Eye (tissue), 1 donor: ENCODE measurements around the gene KIF1A.

ENCODE experiments used
- DNase-seq: peaks from one replicate; pipeline ENCODE4 v3.0.0-alpha.2; 2015

Gene KIF1A

GRCh38 chr2:240817496-240818292 is 2.3 kb downstream of the KIF1A start:
- DNase-seq = no peak

- DNase-seq = no peak
Measured at GRCh38 chr2:240816584-240817495, 3.2 kb downstream of the KIF1A start.

- DNase-seq = no peak
Measured at GRCh38 chr2:240815761-240816583, 4.0 kb downstream of the KIF1A start.

DNA sequence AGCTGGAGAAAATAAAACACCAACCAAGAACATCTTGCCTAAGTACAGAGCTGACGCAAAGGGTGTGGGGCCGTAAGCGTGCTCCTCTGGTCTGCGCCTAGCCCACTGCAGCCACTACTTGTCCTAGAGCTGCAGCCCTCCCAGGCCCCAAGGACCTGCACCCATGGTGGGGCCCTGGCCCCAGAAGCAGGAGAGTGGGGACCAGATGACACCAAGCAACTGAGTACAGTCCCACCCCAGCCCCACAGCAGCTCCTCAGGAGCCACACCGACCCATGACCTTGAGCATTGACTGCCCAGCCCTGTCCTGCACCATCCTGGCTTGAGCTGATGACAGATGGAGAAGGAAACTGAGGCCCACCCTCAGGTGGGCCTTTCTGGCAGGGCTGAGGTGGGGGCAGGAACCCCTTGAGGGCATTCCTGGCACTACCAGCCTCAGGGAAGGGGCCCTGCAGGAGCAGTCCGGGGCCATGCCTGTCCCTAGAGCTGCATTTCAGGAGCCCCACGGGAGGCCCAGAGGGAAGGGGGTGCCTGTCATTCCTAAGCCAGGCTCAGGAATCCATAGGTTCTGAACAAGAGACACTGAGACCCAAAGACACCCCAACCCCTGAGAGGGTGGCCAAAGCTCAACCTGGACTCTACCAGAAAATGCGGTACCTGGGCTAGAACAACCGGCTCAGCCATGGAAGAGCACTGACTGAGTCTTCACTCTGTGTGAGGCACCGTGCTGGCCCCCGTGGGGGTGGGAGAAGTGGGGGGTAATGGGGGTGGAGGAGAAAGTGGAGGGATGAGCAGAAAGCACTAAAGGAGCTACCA is 4.9 kb downstream of the KIF1A start:
- no peak for DNase-seq

DNA sequence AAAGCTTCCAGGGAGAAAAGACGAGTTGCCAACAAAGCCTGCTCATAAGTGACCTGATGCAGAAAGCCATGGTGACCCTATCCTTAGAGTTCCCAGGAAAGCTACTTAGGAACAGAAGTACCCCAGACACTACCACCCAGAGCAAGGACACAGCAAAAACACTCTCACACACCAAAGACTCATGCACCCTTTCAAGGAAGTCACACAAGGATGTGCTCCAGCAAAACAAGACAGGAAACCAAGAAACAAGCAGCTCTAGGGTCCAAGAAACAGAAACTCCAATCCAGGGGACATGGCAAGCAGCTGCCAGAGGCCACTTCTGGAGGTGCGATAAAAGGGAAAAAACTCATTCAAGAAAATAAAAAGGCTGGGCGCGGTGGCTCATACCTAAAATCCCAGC is 5.7 kb downstream of the KIF1A start:
- DNase-seq = no peak

DNA sequence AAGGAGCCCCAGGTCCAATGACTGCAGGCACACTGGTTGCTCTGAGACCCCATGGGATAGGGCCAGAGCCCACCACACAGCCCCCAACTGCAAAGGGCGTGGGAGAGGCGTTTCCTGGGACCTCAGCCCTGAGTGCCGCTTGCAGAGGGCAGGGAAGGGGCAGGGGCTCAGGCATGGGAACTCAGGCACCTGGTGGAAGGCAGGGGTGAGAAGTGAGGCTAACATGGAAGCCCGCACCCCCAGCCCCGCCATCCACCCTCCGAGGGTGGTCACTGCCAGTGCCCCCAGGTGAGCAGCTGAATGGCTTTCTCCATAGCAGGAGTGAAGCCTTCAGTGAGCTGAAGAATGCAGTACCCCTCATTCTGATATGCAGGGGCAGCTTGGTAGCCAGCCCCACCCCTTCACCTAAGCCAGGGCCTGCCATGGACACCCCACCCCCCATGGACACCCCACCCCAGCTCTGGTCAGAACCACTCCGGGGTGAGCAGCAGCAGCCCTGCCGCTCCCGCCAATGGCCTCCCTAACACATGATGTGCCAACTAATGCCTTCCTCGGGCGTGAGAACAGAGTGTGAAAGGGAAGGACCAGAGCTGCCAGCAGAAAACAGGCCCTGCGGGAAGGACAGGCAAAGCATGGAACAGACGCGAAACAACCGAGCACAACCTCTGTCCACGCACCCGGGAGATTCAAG is 6.6 kb downstream of the KIF1A start:
- no peak for DNase-seq

GRCh38 chr2:240812721-240813120 is 7.3 kb downstream of the KIF1A start:
- no peak for DNase-seq

- no peak for DNase-seq
Measured at GRCh38 chr2:240812301-240812680, 7.7 kb downstream of the KIF1A start.

DNA sequence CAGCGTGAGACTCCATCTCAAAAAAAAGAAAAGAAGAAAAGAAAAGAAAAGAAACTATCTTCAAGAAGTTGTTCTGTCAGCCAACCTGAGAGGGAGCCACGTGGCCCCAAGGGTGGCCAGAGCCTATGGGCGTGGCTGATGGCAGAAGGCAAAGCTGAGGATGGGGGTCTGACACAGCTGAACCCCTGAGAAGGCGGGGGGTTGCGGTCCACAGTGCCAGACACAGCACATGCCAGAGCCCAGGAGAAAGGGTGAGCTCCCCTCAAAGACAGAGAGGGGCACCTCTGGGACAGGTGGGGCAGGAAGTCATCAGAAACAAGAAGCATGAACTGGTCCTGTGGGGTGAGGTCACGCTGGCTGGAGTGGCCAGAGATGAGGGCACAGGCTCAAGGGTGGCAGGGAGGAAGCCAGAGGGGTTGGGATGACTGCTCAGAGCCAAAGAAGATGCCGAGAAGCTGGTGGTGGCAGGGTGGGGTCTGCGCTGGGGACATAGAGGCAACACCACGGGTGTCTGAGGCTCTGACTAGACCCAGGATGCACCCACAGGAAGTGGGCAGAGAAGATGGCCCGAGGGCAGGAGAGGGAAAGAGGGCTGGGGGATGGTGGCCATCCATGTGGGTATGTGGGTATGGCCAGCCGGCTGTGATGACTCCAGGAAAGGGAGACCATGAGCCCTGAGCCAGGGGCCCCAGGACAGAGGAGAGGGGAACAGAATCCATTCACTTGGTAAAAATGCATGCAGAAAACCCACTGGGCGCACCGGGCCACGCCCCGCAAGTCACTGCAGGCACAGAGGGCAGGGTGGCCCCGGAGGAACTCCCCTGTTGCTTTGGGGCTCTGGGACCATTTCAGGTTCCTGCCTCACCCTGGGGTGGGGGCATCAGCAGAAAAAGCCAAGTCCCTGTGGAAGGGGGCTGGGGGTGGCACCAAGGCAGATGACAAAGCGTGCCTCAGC is 8.4 kb downstream of the KIF1A start:
- no peak for DNase-seq

- no peak for DNase-seq
Measured at GRCh38 chr2:240810621-240811020, 9.4 kb downstream of the KIF1A start.

DNA sequence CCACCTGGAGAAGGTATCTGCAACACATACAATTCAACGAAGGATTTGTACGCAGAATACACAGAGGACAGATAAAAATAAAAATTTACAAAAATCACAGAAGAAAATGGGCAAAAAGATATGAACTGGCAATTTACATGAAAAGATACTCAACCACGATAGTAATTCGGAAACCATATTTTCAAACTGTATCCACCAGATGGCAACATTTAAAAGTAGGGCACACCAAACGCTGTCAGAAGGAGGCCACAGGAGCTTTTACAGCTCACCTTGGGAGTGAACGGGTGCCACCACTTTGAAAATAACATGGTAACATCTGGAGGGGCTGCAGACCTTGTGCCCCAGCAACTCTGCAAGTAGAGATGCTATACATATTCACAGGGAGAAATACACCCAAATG is 9.8 kb downstream of the KIF1A start:
- no peak for DNase-seq

DNA sequence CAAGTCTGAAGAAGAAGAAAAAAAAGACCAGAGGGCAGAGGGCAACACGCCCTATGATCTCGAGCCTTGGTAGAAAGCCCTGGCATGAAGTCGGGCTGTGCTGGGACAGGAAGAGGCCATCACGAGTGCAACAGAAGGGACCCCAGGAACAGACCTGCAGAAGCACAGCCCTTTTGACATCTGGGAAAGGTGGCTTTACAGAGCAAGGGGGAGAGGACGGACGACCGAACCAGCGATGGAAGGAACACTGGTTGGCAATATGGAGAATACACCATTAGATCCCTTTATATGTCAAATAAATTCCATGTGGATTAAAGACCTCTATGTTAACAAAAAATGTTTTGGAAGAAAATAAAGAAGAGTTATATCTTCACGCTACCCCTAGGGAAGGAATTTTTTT is 10.7 kb downstream of the KIF1A start:
- no peak for DNase-seq

DNA sequence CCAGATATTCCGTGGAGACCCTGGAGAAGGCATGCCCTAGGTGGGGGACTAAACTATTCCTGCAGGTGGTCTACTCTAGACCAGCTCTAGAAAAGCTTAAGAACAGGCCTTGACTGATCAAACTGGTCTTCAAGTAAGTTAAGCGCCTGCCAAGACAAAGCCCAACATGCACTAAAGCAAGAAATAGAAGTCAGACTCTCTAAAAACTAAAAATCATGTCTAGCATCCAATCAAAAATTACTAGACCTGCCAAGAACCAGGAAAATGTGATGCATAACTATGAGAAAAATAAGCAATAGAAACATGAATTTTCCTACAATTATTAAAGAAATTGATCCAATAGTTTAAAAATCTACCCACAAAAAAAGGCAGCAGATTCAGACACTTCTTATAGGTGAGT is 13.6 kb downstream of the KIF1A start:
- no peak for DNase-seq

GRCh38 chr2:240806006-240806405 is 14.0 kb downstream of the KIF1A start:
- no peak for DNase-seq

- DNase-seq = no peak
Measured at GRCh38 chr2:240803191-240803590, 16.8 kb downstream of the KIF1A start.

DNA sequence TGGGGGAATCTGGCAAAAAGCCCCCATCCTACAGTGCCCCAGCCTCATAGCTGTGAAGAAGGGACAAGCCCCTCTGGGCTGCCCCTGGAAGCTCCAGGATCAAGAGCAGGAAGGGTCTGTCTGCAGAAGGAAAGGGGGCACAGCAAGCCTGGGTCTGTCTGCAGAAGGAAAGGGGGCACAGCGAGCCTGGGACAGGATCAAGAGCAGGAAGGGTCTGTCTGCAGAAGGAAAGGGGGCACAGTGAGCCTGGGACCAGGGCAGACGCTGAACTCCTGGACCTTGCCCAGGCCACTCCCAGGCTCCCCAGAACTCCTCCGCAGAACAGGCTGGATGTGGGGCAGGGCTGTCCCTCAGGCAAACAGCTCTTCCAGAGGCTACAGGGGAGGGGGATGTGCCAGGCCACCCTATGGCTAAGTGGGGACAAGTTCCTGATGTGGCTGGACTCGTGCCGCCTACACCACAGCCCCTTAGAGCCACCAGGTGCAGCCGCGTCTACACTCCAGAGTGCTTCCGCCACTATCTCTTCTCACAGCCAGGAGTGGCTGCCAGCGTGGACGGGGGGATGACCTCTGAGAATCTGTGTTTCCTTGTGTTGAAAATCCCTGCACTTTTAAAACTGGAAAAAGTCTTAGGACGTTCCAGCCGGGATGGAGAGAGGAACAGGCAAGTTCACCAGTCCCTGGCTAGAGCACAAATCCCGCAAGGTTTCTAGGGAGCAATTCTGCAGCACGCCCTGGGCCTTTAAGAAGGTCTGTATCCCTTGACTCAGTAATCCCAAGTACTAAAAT is 20.8 kb downstream of the KIF1A start:
- DNase-seq = no peak

DNA sequence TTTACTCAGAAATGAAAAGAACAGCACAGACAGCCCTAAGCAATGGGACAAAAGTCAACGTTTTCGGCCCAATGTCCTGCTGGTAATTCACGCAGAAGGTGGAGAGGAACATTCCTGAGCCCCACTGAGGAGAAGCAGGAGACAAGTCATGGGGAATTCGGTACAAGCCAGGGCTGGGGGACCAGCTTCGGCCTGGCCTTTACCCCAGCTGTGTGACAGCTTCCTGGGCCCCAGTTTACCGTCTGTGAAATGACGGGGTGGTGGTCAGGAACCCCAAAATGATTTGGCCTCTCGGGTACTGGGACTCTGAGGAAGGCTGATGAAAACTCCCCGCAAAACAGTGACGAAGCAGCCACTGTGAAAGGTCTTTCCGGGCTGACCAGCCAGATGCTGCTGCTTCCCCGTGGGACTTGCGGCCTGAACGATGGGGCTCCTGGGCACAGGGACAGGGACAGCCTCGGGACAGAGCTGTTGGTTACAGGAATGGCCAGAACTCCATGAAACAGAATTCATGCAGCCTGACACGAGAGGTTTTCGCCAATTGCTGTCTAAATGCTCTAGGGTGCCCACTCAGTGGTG is 21.6 kb downstream of the KIF1A start:
- no peak for DNase-seq

- DNase-seq = no peak
Measured at GRCh38 chr2:240797914-240798313, 22.1 kb downstream of the KIF1A start.

GRCh38 chr2:240797500-240797895 is 22.5 kb downstream of the KIF1A start:
- no peak for DNase-seq
